Measurements from ENCODE around the gene CCM2L.
A peak's percentile ranks its signal among the peaks of the same experiment; 100 is the strongest.

Gene CCM2L

DNA sequence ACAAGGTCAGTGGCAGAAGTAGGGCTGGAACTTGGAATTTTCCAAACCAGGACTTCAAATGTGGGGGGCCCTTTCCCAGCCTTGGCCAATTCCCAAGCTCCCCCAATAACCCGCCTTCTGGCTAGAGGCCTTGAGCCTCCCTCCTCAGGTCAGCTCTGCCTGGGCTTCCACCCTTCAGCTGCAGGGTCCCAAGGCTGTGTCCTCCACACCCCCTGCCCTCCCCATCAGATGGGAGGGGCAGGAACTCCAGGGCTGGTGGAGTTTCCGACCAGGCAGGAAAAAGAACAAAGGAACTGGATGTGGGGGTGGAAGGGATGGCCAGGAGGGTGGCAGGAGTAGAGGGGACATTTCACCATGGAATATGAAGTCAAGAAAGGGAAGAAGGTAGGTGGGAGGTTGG, at the start of gene CCM2L:
Gene CCM2L, plus strand, starts transcription at position 338 of the 400 bp plus-strand sequence. Its CDS starts 17 bp downstream, at position 355.
- DNase-seq = no peak

DNA sequence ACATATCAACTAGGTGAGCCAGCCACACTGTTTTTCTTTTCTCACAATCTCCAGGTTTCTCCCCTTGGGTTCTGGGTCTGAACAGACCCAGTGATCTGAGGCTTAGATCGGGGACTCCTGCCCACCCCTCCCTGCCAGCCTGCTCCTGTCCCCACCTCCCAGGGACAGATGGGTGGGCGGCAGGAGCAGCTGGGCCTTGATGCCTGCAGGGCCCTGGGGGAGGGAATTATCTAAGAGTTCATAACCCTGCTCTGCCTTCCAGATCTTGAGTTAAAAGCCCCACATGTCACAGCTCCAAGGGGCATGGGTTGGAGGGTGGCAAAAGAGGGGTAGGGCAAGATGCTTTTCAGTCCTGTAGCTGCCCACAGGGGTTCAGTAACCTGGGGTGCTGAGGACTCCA, 47.5 kb upstream of the CCM2L start:
- no peak for DNase-seq

DNA sequence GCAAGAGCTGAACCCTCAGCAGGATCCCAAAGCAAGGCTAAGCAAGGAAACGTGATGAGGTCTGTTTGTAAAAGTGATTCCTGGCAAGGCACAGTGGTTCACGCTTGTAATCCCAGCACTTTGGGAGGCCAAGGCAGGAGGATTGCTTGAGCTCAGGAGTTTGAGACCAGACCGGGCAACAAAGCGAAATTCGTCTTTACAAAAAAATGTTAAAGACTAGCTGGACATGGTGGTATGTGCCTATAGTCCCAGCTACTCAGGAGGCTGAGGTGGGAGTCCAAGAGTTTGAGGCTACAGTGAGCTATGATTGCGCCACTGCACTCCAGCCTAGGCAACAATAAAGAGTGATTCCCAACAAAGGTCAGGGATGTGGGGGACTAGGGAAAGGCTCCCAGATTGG, 46.3 kb upstream of the CCM2L start:
- DNase-seq = no peak

GRCh38 chr20:31966991-31967655, 43.1 kb upstream of the CCM2L start:
- no peak for DNase-seq

- no peak for DNase-seq
These were observed 42.4 kb upstream of the CCM2L start, which contains the start of gene XKR7 for GRCh38 chr20:31967830-31968249. TSS of gene XKR7 (plus strand) at chr20:31968151. CDS start at chr20:31968176, 25 bp downstream.

GRCh38 chr20:31968291-31969126, 41.7 kb upstream of the CCM2L start:
- peak; percentile 50 for DNase-seq

- no peak for DNase-seq
These were observed 40.2 kb upstream of the CCM2L start for GRCh38 chr20:31969991-31970390.

- DNase-seq = no peak
These were observed 37.7 kb upstream of the CCM2L start for GRCh38 chr20:31972471-31973021.

GRCh38 chr20:31974296-31974695, 35.9 kb upstream of the CCM2L start:
- no peak for DNase-seq

GRCh38 chr20:31974951-31975487, 35.2 kb upstream of the CCM2L start:
- no peak for DNase-seq

DNA sequence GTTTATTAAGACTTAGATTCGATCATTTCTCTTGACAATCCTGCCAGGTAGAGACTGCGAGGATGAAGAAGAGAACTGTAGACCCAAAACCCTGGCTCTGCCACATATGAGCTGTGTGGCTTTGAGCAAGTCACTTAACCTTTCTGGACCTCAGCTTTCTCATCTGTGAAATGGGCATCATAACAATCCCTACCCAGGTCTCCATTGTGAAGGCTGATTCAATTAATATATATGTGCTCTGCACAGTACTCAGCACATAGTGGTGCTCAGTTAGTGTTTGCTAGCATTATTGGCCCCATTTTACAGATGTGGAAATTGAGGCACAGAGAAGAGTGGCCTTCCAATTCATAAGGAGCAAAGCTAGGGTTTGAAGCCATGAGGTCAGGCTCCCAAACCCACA, 34.4 kb upstream of the CCM2L start:
- no peak for DNase-seq

DNA sequence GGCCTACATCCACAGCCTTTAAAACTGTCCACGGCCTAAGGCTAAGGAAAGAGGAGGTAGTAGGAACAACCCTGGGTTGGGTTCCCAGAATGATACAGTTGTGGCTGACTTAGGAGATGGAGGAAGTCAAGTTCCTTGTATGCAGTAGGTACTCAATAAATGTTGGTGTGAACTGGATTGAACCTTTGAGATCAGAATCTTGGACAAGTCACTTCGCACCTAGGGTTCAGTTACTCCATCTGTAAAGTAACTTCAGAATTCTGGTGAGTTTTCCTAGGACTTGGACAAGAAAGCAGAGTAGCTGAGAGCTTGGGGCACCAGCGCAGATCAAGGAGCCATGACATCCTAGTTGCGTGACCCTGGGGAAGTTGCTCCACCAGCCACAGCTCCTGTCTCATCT, 33.2 kb upstream of the CCM2L start:
- no peak for DNase-seq

DNA sequence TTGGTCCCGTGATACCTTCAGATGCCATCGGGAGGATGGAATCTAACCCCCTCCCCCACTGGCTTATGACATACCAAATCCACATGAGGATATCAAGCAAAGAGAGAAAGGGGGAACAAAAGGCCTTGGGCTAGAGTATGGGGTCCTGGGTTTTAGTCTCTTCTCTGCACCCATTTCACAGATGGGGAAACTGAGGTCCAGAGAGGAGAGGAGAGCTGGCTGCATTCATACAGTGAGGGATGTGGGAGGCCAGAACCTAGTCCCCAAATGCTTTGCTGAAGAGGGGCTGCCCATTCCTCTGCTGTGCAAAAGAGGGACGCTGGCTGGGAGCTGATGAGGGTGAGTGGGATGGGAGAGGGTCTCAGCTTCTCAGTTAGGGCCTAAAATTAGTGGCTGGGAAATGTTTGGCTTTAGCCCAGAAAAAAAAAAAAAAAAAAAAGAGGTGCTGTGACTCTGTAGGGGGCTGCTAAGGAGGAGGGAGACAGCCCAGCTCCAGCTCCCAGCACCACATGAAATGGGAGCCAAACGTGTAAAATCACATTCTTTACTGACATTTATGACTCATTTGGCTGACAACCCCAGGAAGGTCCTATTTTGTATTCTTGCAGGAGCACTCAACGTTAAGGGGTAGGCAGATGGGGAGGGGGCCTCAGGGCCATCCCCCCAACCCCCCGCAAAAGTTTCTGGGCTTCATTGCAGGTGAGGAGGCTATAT, 30.4 kb upstream of the CCM2L start:
- DNase-seq = no peak

DNA sequence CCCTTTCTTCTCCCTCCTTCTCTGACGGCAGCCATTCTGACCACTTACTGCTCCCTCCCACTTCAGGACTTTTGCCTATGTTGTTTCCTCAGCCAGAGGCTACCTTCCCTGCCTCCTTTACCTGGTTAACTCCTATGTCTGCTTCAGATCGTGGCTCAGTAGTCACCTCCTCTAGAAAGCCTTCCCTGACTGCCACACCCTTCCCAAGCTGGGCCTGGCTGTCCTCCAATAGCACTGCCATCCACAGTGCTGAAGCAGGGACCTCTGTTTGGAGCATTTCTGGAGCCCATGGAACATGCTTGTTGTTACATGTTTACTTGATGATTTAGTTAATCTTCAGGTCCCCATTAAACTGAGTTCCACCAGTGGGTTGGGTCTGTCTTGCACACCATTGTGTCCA, 28.5 kb upstream of the CCM2L start:
- no peak for DNase-seq

DNA sequence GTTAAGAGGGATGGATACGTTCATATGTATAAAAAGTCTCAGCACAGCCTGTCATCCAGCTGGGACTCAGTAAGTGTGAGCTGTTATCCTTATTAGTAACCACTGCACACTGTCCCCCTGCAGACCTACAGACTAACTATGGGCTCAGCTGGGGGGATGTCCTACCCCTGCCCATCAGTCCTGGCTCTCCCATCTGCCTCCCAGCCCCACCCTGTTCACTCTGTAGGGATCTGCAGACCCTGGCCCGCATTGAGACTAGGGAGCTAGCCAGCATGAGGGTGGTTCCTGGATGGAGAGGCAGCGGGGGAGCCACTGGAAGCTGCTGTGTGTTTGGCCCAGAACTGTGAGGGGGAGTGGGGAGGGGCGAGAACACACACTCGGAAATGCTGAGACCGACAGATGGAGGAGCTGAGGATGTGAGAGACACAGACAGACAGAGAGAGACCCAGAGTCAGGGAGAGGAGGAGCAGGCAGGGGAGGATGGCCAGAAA, 25.2 kb upstream of the CCM2L start:
- no peak for DNase-seq

GRCh38 chr20:31987744-31988143, 22.5 kb upstream of the CCM2L start:
- DNase-seq = no peak

GRCh38 chr20:31988430-31989015, 21.7 kb upstream of the CCM2L start:
- no peak for DNase-seq

DNA sequence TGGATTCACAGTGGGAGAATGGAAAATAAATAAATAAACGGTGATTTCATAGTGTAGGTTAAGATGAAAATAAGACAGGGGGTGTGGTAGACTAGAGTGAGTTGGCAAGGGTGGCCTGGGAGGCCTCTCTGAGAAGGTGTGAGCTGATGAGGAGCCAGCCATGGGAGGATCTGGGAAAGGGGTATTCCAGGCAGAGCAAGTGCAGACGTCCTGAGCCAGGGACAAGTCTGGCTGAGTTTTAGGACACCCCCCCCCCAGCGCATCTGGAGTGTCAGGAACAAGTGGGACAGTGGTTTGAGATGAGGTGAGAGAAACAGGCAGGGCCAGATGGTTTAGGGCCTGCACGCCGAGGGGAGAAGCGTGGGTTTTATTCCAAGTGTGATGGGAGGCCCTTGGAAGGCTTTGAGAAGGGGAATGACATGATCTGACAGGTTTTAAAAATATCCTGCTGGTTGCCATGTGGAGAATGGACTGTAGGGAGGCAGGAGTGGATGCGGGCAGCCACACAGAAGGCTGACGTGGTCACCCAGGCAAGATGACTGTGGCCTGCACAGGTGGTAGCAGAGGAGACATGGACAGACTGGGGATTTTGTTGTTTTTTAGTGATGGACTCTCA, 21.1 kb upstream of the CCM2L start:
- no peak for DNase-seq

DNA sequence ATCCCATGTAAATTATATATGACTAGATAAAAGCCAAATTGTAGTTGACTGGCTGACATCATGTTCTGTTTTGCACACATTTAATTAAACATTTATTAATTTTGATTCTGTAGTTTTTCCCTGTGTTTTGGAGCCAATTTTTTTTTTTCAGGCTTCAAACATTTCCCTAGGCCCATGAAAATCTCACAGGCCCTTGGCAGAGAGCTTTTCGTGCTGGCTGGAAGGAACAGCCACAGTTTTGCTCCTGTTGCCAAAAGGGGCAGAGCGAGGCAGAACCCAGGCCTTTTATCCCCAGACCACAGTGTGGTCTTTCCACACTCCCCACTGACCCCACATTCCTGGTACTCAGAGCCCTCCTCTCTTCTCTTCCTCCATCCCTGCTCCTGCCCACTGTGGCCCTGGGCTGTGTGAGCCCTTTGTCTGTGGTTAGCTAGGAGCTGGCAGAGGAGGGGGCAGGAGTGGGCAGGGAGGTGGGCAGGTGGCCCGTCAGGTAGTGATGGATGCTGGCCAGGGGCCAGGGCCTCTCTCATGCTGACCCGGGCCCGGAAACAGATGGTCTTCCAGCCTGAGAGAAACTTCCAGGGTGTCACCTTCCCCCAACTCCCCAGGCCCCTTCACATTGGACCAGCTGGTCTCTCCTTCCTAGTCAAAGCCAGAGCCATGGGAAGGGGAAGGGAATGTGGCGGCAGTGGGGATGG, 19.4 kb upstream of the CCM2L start:
- no peak for DNase-seq

GRCh38 chr20:31991339-31991705, 18.9 kb upstream of the CCM2L start:
- no peak for DNase-seq

- DNase-seq = no peak
These were observed 18.2 kb upstream of the CCM2L start for GRCh38 chr20:31992086-31992485.
